NCI-H82 treated with DMSO at 0.1 percent for 48 hours (cell line): ENCODE results near the gene GOLGA8R.
"Not testable (repeated sequence)": the region's sequence is repeated elsewhere in the genome, so short reads cannot be mapped to it uniquely, and the experiment has no call there.

Experiments used
- DNase-seq: peaks from one replicate; lab custom pipeline; 2025; ENCODE audit not compliant: unreplicated experiment; lab: John Stamatoyannopoulos, UW

GOLGA8R gene

GRCh38 chr15:30414160-30414559 lies at the start of gene GOLGA8R:
TSS of gene GOLGA8R (minus strand) at chr15:30414260. CDS start at chr15:30414162, 98 bp downstream.
- DNase-seq, result not testable (repeated sequence)

- DNase-seq, result not testable (repeated sequence)
Measured at GRCh38 chr15:30463849-30464248, 49.8 kb upstream of the GOLGA8R start.

- DNase-seq, result not testable (repeated sequence)
Measured at GRCh38 chr15:30462176-30462575, 48.1 kb upstream of the GOLGA8R start.

- DNase-seq, result not testable (repeated sequence)
Measured at GRCh38 chr15:30452702-30453101, 38.6 kb upstream of the GOLGA8R start.

- not testable (repeated sequence) for DNase-seq
Measured at GRCh38 chr15:30438348-30438747, 24.3 kb upstream of the GOLGA8R start.

GRCh38 chr15:30435878-30436277 lies 21.8 kb upstream of the GOLGA8R start:
- DNase-seq, result not testable (repeated sequence)

- DNase-seq, result not testable (repeated sequence)
Measured at GRCh38 chr15:30420723-30421122, 6.7 kb upstream of the GOLGA8R start.

- DNase-seq, result not testable (repeated sequence)
Measured at GRCh38 chr15:30407636-30408035, 6.4 kb downstream of the GOLGA8R start.

GRCh38 chr15:30398988-30399387 lies 15.1 kb downstream of the GOLGA8R start:
- DNase-seq, result not testable (repeated sequence)

- not testable (repeated sequence) for DNase-seq
Measured at GRCh38 chr15:30393664-30393991, 20.4 kb downstream of the GOLGA8R start.

GRCh38 chr15:30392766-30393663 lies 21.0 kb downstream of the GOLGA8R start, which contains the start of gene CHRFAM7A:
TSS of gene CHRFAM7A (minus strand) at chr15:30393540. CDS start at chr15:30383351, 10,189 bp downstream.
- not testable (repeated sequence) for DNase-seq

GRCh38 chr15:30386318-30386887 lies 27.7 kb downstream of the GOLGA8R start:
- DNase-seq, result not testable (repeated sequence)

- DNase-seq, result not testable (repeated sequence)
Measured at GRCh38 chr15:30377082-30377413, 37.0 kb downstream of the GOLGA8R start.

GRCh38 chr15:30376375-30377081 lies 37.5 kb downstream of the GOLGA8R start:
- not testable (repeated sequence) for DNase-seq

GRCh38 chr15:30375872-30376271 lies 38.2 kb downstream of the GOLGA8R start:
- DNase-seq, result not testable (repeated sequence)

- DNase-seq, result not testable (repeated sequence)
Measured at GRCh38 chr15:30374862-30375261, 39.2 kb downstream of the GOLGA8R start.

- not testable (repeated sequence) for DNase-seq
Measured at GRCh38 chr15:30368271-30368670, 45.8 kb downstream of the GOLGA8R start.

GRCh38 chr15:30367246-30367645 lies 46.8 kb downstream of the GOLGA8R start:
- not testable (repeated sequence) for DNase-seq

GRCh38 chr15:30361404-30361803 lies 52.7 kb downstream of the GOLGA8R start:
- not testable (repeated sequence) for DNase-seq

- not testable (repeated sequence) for DNase-seq
Measured at GRCh38 chr15:30360990-30361389, 53.1 kb downstream of the GOLGA8R start.

GRCh38 chr15:30355043-30355442 lies 59.0 kb downstream of the GOLGA8R start:
- DNase-seq, result not testable (repeated sequence)
